ENCODE data around the gene SUPT3H. TPM values are rescaled to one million over a fixed set of nuclear protein-coding genes. Genes with fewer than 3 reads are reported as not detected.

Gene SUPT3H
- total RNA-seq, 4 donors from 2014 or later = 0.80 to 12.7 (median 3.0) TPM

DNA sequence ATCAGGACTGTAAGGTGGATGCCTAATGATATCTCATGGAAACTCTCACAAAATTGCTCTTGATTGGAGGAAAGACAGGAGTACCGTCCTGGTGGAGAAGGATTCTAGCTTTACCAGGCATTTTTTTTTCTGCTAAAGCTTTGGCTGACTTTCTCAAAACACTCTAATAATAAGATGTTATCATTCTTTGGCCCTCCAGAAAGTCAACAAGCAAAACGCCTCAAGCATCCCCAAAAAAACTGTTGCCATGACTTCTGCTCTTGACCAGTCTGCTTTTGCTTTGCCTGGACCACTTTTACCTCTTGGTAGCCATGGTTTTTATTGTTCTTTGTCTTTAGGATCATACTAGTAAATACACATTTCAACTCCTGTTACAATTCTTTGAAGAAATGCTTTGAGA lies 105.1 kb downstream of the SUPT3H start:
- intact Hi-C loops (cut with DNase I; ENCODE audit: low total_unique reads) = no loop called here
- no peaks in the 10 kb centered on the region for H3K27me3 ChIP-seq
- TF ChIP-seq POLR2AphosphoS5 (IDR thresholded peaks at IDR 0.05) = no peak
- TF ChIP-seq POLR2A (IDR thresholded peaks at IDR 0.05) = no peak
- no peak for TF ChIP-seq EP300 (IDR thresholded peaks at IDR 0.05; ENCODE audit: low read depth)
- TF ChIP-seq, protein P1, sequence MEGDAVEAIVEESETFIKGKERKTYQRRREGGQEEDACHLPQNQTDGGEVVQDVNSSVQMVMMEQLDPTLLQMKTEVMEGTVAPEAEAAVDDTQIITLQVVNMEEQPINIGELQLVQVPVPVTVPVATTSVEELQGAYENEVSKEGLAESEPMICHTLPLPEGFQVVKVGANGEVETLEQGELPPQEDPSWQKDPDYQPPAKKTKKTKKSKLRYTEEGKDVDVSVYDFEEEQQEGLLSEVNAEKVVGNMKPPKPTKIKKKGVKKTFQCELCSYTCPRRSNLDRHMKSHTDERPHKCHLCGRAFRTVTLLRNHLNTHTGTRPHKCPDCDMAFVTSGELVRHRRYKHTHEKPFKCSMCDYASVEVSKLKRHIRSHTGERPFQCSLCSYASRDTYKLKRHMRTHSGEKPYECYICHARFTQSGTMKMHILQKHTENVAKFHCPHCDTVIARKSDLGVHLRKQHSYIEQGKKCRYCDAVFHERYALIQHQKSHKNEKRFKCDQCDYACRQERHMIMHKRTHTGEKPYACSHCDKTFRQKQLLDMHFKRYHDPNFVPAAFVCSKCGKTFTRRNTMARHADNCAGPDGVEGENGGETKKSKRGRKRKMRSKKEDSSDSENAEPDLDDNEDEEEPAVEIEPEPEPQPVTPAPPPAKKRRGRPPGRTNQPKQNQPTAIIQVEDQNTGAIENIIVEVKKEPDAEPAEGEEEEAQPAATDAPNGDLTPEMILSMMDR (IDR thresholded peaks at IDR 0.05) = no peak
- DNase-seq = no peak
- H3K9me3 ChIP-seq = no peaks in the 10 kb centered on the region
- H3K36me3 ChIP-seq = no peaks in the 10 kb centered on the region
- H3K27ac ChIP-seq = no peak overlapping the region
- WGBS, 2 donors (ENCODE audit: low coverage in 1 of 2) = 68 to 87% methylated on average over 2 of the region's 2 CpGs
- no peaks in the 10 kb centered on the region for H3K4me1 ChIP-seq
- H3K4me3 ChIP-seq = no peak overlapping the region
- in situ Hi-C loops (cut with MboI; ENCODE audit: low pct_ligation_motif_present in 1 of 4, low pct_unique_long_range_greater_than_20kb in 1 of 4, low sequenced_read_pairs in 3 of 4) = no loop called here

DNA sequence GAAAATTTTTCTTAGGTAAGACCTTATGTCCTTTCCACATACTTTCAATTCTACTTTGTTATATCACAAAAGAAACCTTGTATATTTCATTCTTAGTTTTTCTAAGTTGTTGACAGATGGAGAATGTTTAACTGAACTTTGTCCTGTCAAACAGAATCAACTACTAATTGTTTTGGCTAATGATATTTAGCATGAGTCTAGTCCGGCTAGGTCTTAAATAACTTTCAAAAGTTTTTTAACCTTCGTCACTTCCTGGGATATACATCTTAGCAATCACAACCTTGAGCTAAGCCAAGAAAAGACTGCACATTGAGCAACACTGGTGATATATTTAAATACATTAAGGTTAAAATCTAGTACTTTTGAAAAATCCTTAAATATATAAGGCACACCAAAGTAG lies 112.5 kb downstream of the SUPT3H start:
- DNase-seq = no peak
- no peak overlapping the region for H3K27ac ChIP-seq
- no peaks in the 10 kb centered on the region for H3K36me3 ChIP-seq
- TF ChIP-seq POLR2A (IDR thresholded peaks at IDR 0.05) (no peak), POLR2AphosphoS5 (IDR thresholded peaks at IDR 0.05) (no peak), EP300 (IDR thresholded peaks at IDR 0.05; ENCODE audit: low read depth) (no peak)
- TF ChIP-seq, protein P1 (IDR thresholded peaks at IDR 0.05) = no peak
- intact Hi-C loops (cut with DNase I; ENCODE audit: low total_unique reads) (no loop called here), in situ Hi-C loops (cut with MboI; ENCODE audit: low pct_ligation_motif_present in 1 of 4, low pct_unique_long_range_greater_than_20kb in 1 of 4, low sequenced_read_pairs in 3 of 4) (no loop called here)
- H3K9me3 ChIP-seq = no peaks in the 10 kb centered on the region
- no peaks in the 10 kb centered on the region for H3K27me3 ChIP-seq
- H3K4me1 ChIP-seq = no peaks in the 10 kb centered on the region
- no peak overlapping the region for H3K4me3 ChIP-seq
- WGBS, 2 donors (ENCODE audit: low coverage in 1 of 2) = 66 to 70% methylated on average over 2 of the region's 2 CpGs

DNA sequence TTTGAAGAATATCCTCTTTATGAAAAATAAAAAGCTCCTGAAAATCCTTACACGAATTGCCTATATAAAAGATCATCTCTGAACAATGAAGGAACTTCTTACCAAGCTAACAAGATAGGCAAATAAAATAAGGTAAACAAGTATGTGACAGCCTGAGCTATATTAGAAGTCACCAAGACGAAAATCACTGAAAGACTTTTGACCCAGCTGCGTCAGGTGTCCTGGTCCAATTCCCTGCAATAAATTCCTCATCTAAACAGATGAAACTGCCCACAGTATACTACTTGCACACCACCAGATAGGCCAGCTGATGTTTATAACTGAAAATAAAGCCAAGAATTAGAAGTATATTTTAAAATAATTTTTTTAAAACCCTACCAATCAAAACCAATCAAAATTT lies 117.0 kb downstream of the SUPT3H start:
- no peak for DNase-seq
- Histone ChIP-seq H3K4me1 (no peaks in the 10 kb centered on the region), H3K27ac (no peak overlapping the region), H3K36me3 (no peaks in the 10 kb centered on the region), H3K9me3 (no peaks in the 10 kb centered on the region), H3K27me3 (no peaks in the 10 kb centered on the region), H3K4me3 (no peak overlapping the region)
- TF ChIP-seq, protein P1 (IDR thresholded peaks at IDR 0.05) = no peak
- no peak for TF ChIP-seq EP300 (IDR thresholded peaks at IDR 0.05; ENCODE audit: low read depth)
- TF ChIP-seq POLR2A (IDR thresholded peaks at IDR 0.05) = no peak
- TF ChIP-seq POLR2AphosphoS5 (IDR thresholded peaks at IDR 0.05) = no peak
- WGBS, 2 donors (ENCODE audit: low coverage in 1 of 2) = 55 to 57% methylated on average over 3 of the region's 3 CpGs
- intact Hi-C loops (cut with DNase I; ENCODE audit: low total_unique reads) (no loop called here), in situ Hi-C loops (cut with MboI; ENCODE audit: low pct_ligation_motif_present in 1 of 4, low pct_unique_long_range_greater_than_20kb in 1 of 4, low sequenced_read_pairs in 3 of 4) (no loop called here)

DNA sequence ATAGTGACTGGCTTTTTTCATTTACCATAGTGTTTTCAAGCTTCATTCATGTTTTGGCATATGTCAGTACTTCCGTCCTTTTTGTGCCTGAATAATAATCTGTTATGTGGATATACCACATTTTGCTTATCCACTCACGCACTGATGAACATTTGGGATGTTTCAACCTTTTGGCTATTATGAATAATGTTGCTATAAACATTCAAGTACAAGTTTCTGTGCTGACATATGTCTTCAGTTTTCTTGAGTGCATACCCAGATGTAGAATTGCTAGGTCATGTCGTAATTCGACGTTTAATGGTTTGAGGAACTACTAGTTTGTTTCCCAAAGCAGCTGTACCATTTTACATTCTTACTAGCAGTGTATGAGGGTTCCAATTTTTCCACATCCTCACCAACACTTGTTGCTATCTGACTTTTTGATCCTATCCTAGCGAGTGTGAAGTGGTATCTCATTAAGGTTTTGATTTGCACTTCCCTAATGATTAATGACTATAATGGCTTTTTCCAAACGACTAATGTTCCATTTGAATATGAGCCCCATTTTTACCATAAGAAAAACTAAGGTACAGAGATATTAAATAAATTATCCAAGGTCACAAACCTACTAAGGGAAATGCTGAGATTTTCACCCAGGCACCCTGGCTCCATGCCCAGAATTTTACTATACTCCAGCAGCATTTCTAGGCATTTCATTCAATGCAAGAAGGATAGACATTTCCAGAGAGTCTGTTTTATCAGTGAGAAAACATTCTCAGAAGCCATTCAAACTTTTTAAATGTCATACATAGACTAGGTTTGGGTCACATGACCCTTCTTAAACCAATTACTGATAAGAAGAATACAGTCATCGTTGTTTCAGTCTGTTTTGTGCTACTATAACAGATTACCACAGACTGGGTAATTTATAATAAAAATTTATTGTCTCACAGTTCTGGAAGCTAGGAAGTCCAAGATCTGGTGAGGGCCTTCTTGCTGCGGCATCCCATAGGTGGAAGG lies 120.7 kb downstream of the SUPT3H start:
- H3K27ac ChIP-seq = no peak overlapping the region
- no peak overlapping the region for H3K4me3 ChIP-seq
- DNase-seq = no peak
- in situ Hi-C loops (cut with MboI; ENCODE audit: low pct_ligation_motif_present in 1 of 4, low pct_unique_long_range_greater_than_20kb in 1 of 4, low sequenced_read_pairs in 3 of 4) (no loop called here), intact Hi-C loops (cut with DNase I; ENCODE audit: low total_unique reads) (no loop called here)
- WGBS, 2 donors (ENCODE audit: low coverage in 1 of 2) = 90 to 93% methylated on average over 8 to 9 of the region's 9 CpGs
- H3K4me1 ChIP-seq = no peaks in the 10 kb centered on the region
- H3K36me3 ChIP-seq = no peaks in the 10 kb centered on the region
- no peaks in the 10 kb centered on the region for H3K27me3 ChIP-seq
- H3K9me3 ChIP-seq = no peaks in the 10 kb centered on the region
- TF ChIP-seq EP300 (IDR thresholded peaks at IDR 0.05; ENCODE audit: low read depth) = no peak
- TF ChIP-seq, protein P1 (IDR thresholded peaks at IDR 0.05) = no peak
- TF ChIP-seq POLR2AphosphoS5 (IDR thresholded peaks at IDR 0.05) = no peak
- TF ChIP-seq POLR2A (IDR thresholded peaks at IDR 0.05) = no peak

All from transverse colon (tissue), 4 donors.